GM19438 (cell line): Measurements from ENCODE around the gene SUFU.
A peak's percentile ranks its signal among the peaks of the same experiment; 100 is the strongest.
"Not testable (repeated sequence)": the region's sequence is repeated elsewhere in the genome, so short reads cannot be mapped to it uniquely, and the experiment has no call there.

Experiments used
- ATAC-seq: cut with Tn5 transposase; IDR thresholded peaks from one replicate; pipeline ENCODE4 v1.9.1; 2021; ENCODE audit warnings: low read depth; ENCODE audit not compliant: unreplicated experiment

SUFU gene

GRCh38 chr10:102503264-102504178, at the start of gene SUFU:
SUFU (plus strand) TSS chr10:102503972; CDS start chr10:102504153, 181 bp downstream.
- ATAC-seq, result peak; percentile 50

GRCh38 chr10:102454662-102455487, 48.9 kb upstream of the SUFU start:
- not testable (repeated sequence) for ATAC-seq

GRCh38 chr10:102455893-102456471, 47.8 kb upstream of the SUFU start:
- ATAC-seq, result no peak

GRCh38 chr10:102457591-102458150, 46.1 kb upstream of the SUFU start:
- ATAC-seq, result no peak

GRCh38 chr10:102458656-102459055, 45.1 kb upstream of the SUFU start:
- ATAC-seq, result no peak

- ATAC-seq, result peak; percentile 39
Measured at GRCh38 chr10:102460836-102461186, 43.0 kb upstream of the SUFU start.

- ATAC-seq, result peak; percentile 73
Measured at GRCh38 chr10:102461187-102462054, 42.4 kb upstream of the SUFU start.

GRCh38 chr10:102462512-102463054, 41.2 kb upstream of the SUFU start:
- ATAC-seq, result no peak

GRCh38 chr10:102463983-102464382, 39.8 kb upstream of the SUFU start:
- ATAC-seq, result no peak

GRCh38 chr10:102465466-102465865, 38.3 kb upstream of the SUFU start:
- ATAC-seq, result no peak

GRCh38 chr10:102467318-102467717, 36.5 kb upstream of the SUFU start:
- ATAC-seq, result no peak

GRCh38 chr10:102467971-102468438, 35.8 kb upstream of the SUFU start:
- no peak for ATAC-seq

GRCh38 chr10:102468683-102469082, 35.1 kb upstream of the SUFU start:
- ATAC-seq, result no peak

GRCh38 chr10:102470579-102471546, 32.9 kb upstream of the SUFU start:
- ATAC-seq, result no peak

- no peak for ATAC-seq
Measured at GRCh38 chr10:102473445-102474331, 30.1 kb upstream of the SUFU start.

- no peak for ATAC-seq
Measured at GRCh38 chr10:102475451-102476040, 28.2 kb upstream of the SUFU start.
